Stimulated activated CD4-positive, alpha-beta T cell treated with anti-CD3 and anti-CD28 coated beads, Interleukin-4, amount 100 ng/mL, for 24 hours (primary cell): Measurements from ENCODE around the gene CENPM.

Source experiments
- DNase-seq: peaks from one replicate; pipeline ENCODE4 v3.0.0-alpha.2; 2020

Gene CENPM

GRCh38 chr22:41913040-41913719 is 33.8 kb downstream of the CENPM start:
- no peak for DNase-seq

GRCh38 chr22:41912338-41913039 is 34.5 kb downstream of the CENPM start:
- no peak for DNase-seq

- no peak for DNase-seq
These were observed 35.8 kb downstream of the CENPM start for GRCh38 chr22:41911001-41911611.

GRCh38 chr22:41910050-41911000 is 36.6 kb downstream of the CENPM start:
- peak; percentile 26 for DNase-seq

- no peak for DNase-seq
These were observed 37.5 kb downstream of the CENPM start for GRCh38 chr22:41909310-41910049.

- no peak for DNase-seq
These were observed 38.3 kb downstream of the CENPM start for GRCh38 chr22:41908411-41909309.

GRCh38 chr22:41907436-41908401 is 39.2 kb downstream of the CENPM start:
- DNase-seq, result no peak

GRCh38 chr22:41906822-41907221 is 40.1 kb downstream of the CENPM start:
- no peak for DNase-seq

- no peak for DNase-seq
These were observed 41.3 kb downstream of the CENPM start for GRCh38 chr22:41905411-41906202.

- no peak for DNase-seq
These were observed 42.2 kb downstream of the CENPM start for GRCh38 chr22:41904450-41905410.

- no peak for DNase-seq
These were observed 44.0 kb downstream of the CENPM start for GRCh38 chr22:41902932-41903421.

- DNase-seq, result no peak
These were observed 44.9 kb downstream of the CENPM start for GRCh38 chr22:41902016-41902415.

- no peak for DNase-seq
These were observed 46.2 kb downstream of the CENPM start for GRCh38 chr22:41900652-41901312.

- DNase-seq, result no peak
These were observed 46.8 kb downstream of the CENPM start for GRCh38 chr22:41899992-41900651.

GRCh38 chr22:41899110-41899509 is 47.8 kb downstream of the CENPM start:
- no peak for DNase-seq

- DNase-seq, result no peak
These were observed 48.3 kb downstream of the CENPM start for GRCh38 chr22:41898645-41899044.
